PFSK-1 (cell line): Measurements from ENCODE around the gene STKLD1.

Experiments
- FOXP2 ChIP-seq: optimal IDR thresholded peaks from 2 replicates; pipeline ENCODE3; 2011; ENCODE audit warnings: borderline replicate concordance, control low read depth, inconsistent platforms; ENCODE audit not compliant: insufficient read depth; ENCODE audit errors: extremely low read length, extremely low read depth
- POLR2AphosphoS5 ChIP-seq: IDR thresholded peaks from 2 replicates; pipeline ENCODE4 v1.6.1; 2012; ENCODE audit warnings: low read depth, mild to moderate bottlenecking, control low read depth, low read length, moderate library complexity
- REST ChIP-seq, 2 experiments: IDR thresholded peaks; 2 replicates each; pipeline versions ENCODE4 v1.6.1 to v1.8.0; 2011 to 2012; ENCODE audit warnings: low read depth in 2 of 2, low read length in 2 of 2, control low read depth in 1 of 2, inconsistent platforms in 1 of 2, mild to moderate bottlenecking in 1 of 2, moderate library complexity in 1 of 2; ENCODE audit not compliant: insufficient read depth in 1 of 2
- SIN3A ChIP-seq: IDR thresholded peaks from 2 replicates; pipeline ENCODE4 v1.6.1; 2012; ENCODE audit warnings: mild to moderate bottlenecking, low read length, moderate library complexity, borderline replicate concordance; ENCODE audit not compliant: insufficient read depth
- TAF1 ChIP-seq: IDR thresholded peaks from 2 replicates; pipeline ENCODE4 v1.6.1; 2012; ENCODE audit warnings: low read length, control low read depth, borderline replicate concordance; ENCODE audit not compliant: insufficient read depth

STKLD1 gene

DNA sequence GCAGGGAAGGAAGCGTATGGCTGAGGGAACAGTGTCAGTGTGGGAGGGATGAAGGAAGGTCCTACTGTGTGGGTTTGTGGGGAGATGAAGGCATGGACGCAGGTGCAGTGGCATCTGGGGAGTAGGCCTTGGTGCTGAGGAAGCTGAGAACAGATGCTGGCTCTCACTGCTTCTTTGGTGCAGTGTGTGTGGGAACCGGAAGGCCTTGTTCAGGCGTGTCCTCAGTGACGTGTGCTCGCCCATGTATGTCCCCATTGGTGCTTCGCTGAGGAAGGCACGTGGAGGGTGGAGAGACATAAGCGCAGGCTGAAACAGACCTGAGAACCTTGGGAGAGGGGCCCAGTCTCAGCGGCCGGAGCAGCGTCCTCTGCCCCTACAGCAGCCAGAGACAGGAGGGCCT, 64.7 kb downstream of the STKLD1 start:
- TF ChIP-seq SIN3A (no peak), FOXP2 (no peak), TAF1 (no peak), REST (IDR thresholded peaks at IDR 0.05; ENCODE audit: insufficient read depth in 1 of 2, low read depth in 2 of 2, low read length in 2 of 2) (no peak), POLR2AphosphoS5 (no peak)

- TF ChIP-seq REST (IDR thresholded peaks at IDR 0.05; ENCODE audit: insufficient read depth in 1 of 2, low read depth in 2 of 2, low read length in 2 of 2): no peak
Measured at GRCh38 chr9:133441571-133441970, 65.4 kb downstream of the STKLD1 start.

- no peak for TF ChIP-seq POLR2AphosphoS5
- TF ChIP-seq TAF1: no peak
- no peak for TF ChIP-seq SIN3A
- no peak for TF ChIP-seq FOXP2
- no peak for TF ChIP-seq REST (IDR thresholded peaks at IDR 0.05; ENCODE audit: insufficient read depth in 1 of 2, low read depth in 2 of 2, low read length in 2 of 2)
Measured at GRCh38 chr9:133443248-133443647, 67.1 kb downstream of the STKLD1 start.

- TF ChIP-seq SIN3A (no peak), TAF1 (no peak), FOXP2 (no peak), POLR2AphosphoS5 (no peak), REST (IDR thresholded peaks at IDR 0.05; ENCODE audit: insufficient read depth in 1 of 2, low read depth in 2 of 2, low read length in 2 of 2) (no peak)
Measured at GRCh38 chr9:133443982-133444381, 67.8 kb downstream of the STKLD1 start.

DNA sequence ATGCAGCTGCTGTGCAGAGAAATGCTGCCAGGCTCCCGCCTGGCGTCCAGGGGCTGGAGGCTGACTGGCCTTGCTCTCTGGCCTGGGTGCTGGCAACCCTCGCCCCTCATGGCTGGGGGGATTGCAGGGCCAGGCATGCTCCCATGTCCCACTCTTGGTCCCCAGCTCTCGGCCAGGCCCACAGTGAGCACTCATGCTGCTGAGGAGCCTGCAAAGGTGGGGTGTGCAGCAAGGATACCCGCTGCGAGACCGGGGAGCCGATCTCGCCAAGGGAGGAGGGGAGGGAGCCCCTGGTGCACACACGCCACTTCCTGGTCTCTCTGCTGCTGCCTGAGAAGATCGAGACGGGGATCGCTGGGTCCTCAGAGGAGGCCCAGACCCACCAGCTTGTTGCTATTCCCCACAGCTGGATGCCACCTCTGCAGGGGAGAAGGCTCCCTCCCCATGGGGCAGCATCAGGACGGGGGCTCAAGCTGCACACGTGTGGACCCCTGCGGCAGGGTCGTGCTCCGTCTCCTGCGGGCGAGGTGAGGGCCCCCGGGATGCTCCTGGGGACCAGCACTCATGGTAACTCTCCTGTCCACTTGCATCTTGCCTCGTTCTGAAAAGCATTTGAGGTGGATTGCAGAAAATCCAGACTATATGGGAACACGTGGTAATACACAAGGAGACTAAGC, 69.3 kb downstream of the STKLD1 start:
- TF ChIP-seq TAF1 (no peak), FOXP2 (no peak), SIN3A (no peak), POLR2AphosphoS5 (no peak), REST (IDR thresholded peaks at IDR 0.05; ENCODE audit: insufficient read depth in 1 of 2, low read depth in 2 of 2, low read length in 2 of 2) (no peak)
